ENCODE measurements around the gene ZNF22. TPM values are rescaled to one million over a fixed set of nuclear protein-coding genes. Genes with fewer than 3 reads are reported as not detected.

ZNF22 gene
- total RNA-seq, 1 donor from 2014 or later = 34.2 TPM

DNA sequence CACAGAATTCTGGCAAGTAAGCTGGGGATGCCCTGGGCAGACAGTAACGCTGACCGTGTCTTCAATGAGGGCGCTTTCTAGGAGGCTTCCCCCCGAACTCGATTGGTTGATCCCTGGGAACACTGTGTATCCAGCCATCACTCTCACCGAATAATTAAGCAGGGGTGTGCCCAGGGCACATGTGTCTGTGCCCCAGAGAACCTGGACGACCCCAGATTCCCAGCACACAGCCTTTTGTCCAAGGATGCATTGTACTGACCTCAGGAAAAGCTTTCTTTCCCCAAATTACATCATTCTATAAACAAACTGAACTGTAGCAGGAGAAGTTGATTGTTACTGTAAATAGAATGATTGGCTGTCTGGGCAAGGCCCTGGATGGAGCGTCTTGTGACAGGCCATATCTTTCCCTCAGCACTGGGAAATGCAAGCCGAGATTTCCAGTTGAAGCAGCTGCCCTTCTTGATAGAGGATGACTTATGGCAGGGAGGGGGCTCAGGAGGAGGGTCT lies 15.5 kb upstream of the ZNF22 start:
- H3K4me3 Mint-ChIP-seq = no peak overlapping the region
- H3K36me3 Mint-ChIP-seq (ENCODE audit: low read depth) = no peaks in the 10 kb centered on the region
- no peaks in the 10 kb centered on the region for H3K4me1 Mint-ChIP-seq
- peaks cover 2% of the 10 kb centered on the region for H3K27me3 Mint-ChIP-seq
- H3K27ac Mint-ChIP-seq = no peak overlapping the region
- H3K9me3 Mint-ChIP-seq = no peaks in the 10 kb centered on the region
- no peak for DNase-seq
- POLR2A ChIA-PET = no interaction called here
- TF ChIP-seq, protein P1, sequence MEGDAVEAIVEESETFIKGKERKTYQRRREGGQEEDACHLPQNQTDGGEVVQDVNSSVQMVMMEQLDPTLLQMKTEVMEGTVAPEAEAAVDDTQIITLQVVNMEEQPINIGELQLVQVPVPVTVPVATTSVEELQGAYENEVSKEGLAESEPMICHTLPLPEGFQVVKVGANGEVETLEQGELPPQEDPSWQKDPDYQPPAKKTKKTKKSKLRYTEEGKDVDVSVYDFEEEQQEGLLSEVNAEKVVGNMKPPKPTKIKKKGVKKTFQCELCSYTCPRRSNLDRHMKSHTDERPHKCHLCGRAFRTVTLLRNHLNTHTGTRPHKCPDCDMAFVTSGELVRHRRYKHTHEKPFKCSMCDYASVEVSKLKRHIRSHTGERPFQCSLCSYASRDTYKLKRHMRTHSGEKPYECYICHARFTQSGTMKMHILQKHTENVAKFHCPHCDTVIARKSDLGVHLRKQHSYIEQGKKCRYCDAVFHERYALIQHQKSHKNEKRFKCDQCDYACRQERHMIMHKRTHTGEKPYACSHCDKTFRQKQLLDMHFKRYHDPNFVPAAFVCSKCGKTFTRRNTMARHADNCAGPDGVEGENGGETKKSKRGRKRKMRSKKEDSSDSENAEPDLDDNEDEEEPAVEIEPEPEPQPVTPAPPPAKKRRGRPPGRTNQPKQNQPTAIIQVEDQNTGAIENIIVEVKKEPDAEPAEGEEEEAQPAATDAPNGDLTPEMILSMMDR (IDR thresholded peaks at IDR 0.05) = no peak
- intact Hi-C loops (cut with micrococcal nuclease) = no loop called here
- CTCF ChIA-PET = no interaction called here
- no peak for ATAC-seq (ENCODE audit: low read depth)

DNA sequence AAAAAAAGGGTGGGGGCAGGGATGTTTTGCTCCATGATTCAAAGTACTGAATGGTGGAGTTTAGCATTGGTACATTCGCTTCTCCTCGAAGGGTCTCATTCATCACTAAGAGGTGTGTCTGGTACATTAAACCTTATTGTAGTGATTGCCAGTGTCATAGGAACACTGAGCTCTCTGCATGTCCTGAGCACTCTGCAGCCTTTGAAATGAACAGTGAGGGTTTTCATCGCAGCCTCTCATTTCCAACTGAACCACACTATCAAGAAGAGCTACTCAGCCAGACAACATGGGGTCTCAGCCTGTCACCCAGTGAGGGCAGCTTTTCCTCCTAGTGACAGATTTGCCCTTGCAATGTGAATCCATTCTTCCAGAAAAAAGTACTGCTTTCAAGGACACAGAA lies 14.5 kb upstream of the ZNF22 start:
- intact Hi-C loops (cut with micrococcal nuclease) = no loop called here
- peaks cover 2% of the 10 kb centered on the region for H3K27me3 Mint-ChIP-seq
- ChIA-PET CTCF (no interaction called here), POLR2A (no interaction called here)
- H3K9me3 Mint-ChIP-seq = no peaks in the 10 kb centered on the region
- ATAC-seq (ENCODE audit: low read depth) (no peak), DNase-seq (no peak)
- no peak overlapping the region for H3K4me3 Mint-ChIP-seq
- H3K4me1 Mint-ChIP-seq = no peaks in the 10 kb centered on the region
- H3K36me3 Mint-ChIP-seq (ENCODE audit: low read depth) = no peaks in the 10 kb centered on the region
- TF ChIP-seq, protein P1 (IDR thresholded peaks at IDR 0.05) = no peak
- H3K27ac Mint-ChIP-seq = no peak overlapping the region

DNA sequence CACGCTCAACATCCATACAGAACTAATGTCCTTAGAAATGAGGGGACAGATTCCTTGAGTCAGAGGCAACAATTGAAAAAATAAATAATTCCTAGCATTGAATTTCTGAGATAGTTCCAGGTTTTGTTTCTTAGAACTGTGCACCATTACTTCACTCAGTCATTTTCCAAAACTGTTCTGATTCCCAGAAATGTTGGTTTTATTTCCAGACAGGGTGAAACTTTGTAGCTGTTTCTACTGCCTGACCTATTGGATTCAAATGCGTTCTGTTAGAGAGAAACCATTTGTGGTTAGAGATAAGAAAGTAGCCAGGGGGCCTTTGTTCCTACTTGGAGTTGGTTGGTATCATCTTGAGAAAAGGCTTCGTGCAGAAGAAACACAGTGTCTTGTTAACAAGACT lies 14.1 kb upstream of the ZNF22 start:
- H3K4me1 Mint-ChIP-seq = no peaks in the 10 kb centered on the region
- ChIA-PET CTCF (no interaction called here), POLR2A (no interaction called here)
- ATAC-seq (ENCODE audit: low read depth) (no peak), DNase-seq (no peak)
- intact Hi-C loops (cut with micrococcal nuclease) = no loop called here
- no peak overlapping the region for H3K4me3 Mint-ChIP-seq
- TF ChIP-seq, protein P1 (IDR thresholded peaks at IDR 0.05) = no peak
- no peaks in the 10 kb centered on the region for H3K9me3 Mint-ChIP-seq
- H3K27me3 Mint-ChIP-seq = peaks cover 2% of the 10 kb centered on the region
- no peak overlapping the region for H3K27ac Mint-ChIP-seq
- H3K36me3 Mint-ChIP-seq (ENCODE audit: low read depth) = no peaks in the 10 kb centered on the region

DNA sequence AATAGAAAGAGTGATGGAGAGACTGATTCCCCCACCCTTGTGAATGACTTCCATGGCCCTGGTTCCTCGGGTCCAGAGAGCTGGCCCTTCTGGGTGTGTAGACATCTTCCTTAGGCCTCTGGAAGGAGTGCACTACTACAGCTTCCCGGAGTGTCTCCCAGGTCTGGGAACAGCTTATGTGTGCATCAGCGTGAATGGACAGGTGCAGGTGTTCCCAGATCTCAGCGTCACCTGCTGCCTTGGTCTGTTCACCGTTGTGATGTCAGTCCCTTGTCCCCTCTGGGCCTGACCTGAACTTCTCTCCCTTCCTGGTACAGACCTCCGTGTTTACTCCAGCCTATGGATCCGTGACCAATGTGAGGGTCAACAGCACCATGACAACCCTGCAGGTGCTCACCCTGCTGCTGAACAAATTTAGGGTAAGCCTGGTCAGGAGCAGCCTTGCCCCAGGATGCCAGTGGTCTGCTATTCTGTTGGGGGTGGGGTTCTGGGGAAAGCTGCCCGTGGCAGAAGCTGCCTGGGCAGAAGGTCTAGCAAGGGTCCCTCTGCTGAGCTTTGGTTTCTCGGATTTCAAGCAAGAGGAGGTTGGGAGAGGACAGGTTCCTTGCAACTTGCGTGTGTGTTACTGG lies 11.7 kb upstream of the ZNF22 start:
- peaks cover 2% of the 10 kb centered on the region for H3K27me3 Mint-ChIP-seq
- CTCF ChIA-PET = no interaction called here
- intact Hi-C loops (cut with micrococcal nuclease) = no loop called here
- ATAC-seq (ENCODE audit: low read depth) (no peak), DNase-seq (no peak)
- no peaks in the 10 kb centered on the region for H3K36me3 Mint-ChIP-seq (ENCODE audit: low read depth)
- H3K27ac Mint-ChIP-seq = no peak overlapping the region
- no peaks in the 10 kb centered on the region for H3K9me3 Mint-ChIP-seq
- no peaks in the 10 kb centered on the region for H3K4me1 Mint-ChIP-seq
- TF ChIP-seq, protein P1 (IDR thresholded peaks at IDR 0.05) = no peak
- no peak overlapping the region for H3K4me3 Mint-ChIP-seq
- POLR2A ChIA-PET = no interaction called here

DNA sequence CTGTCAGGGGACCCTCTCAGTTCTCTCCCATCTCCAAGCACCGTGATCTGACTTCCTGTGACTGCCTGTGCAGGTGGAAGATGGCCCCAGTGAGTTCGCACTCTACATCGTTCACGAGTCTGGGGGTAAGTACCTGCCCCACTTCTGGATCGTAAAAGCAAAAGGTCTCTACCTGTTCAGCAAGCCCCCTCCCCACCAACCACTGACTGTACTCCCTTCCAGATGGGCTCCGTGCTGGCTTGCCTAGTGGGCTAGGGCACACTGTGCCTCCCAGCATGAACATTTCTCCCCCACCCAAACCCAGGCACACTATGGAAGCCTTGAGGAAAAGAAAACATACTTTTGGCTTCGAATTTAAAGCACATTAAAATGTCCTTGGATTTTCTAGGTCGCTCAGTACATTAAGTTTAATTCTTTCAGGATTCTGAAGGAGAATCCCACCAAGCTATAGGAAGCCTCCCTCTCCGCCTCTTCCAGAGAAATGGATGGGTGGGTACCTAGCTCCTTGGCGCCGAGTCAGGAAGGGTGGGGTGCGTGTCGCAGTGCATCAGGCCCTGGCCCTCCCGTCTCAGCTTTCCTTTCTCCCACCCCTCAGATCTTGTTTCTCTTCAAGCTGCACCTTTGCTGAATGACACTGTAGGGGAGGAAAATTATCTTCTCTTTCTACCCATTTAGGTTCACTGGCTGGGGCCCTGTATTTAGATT lies 11.0 kb upstream of the ZNF22 start:
- ATAC-seq (ENCODE audit: low read depth) = no peak
- H3K27me3 Mint-ChIP-seq = peaks cover 2% of the 10 kb centered on the region

More for the DNA sequence above, 11.0 kb upstream of the ZNF22 start:
- intact Hi-C loops (cut with micrococcal nuclease) = no loop called here
- no peak for DNase-seq
- POLR2A ChIA-PET = no interaction called here
- Mint-ChIP-seq H3K36me3 (ENCODE audit: low read depth) (no peaks in the 10 kb centered on the region), H3K27ac (no peak overlapping the region), H3K4me3 (no peak overlapping the region), H3K9me3 (no peaks in the 10 kb centered on the region), H3K4me1 (no peaks in the 10 kb centered on the region)
- TF ChIP-seq, protein P1 (IDR thresholded peaks at IDR 0.05) = no peak
- CTCF ChIA-PET = no interaction called here

Data from activated B cell treated with CpG ODN at 0.5 μM for 24 hours (primary cell).